ENCODE results near the gene HACD3. TPM values are rescaled to one million over a fixed set of nuclear protein-coding genes. Genes with fewer than 3 reads are reported as not detected.

The HACD3 gene
- total and polyA plus RNA-seq, 9 of the 15 experiments (the other 6 are each of a cell fraction or from before 2014, with no cell fraction given) = 48.1 to 117 (median 72.8) TPM

DNA sequence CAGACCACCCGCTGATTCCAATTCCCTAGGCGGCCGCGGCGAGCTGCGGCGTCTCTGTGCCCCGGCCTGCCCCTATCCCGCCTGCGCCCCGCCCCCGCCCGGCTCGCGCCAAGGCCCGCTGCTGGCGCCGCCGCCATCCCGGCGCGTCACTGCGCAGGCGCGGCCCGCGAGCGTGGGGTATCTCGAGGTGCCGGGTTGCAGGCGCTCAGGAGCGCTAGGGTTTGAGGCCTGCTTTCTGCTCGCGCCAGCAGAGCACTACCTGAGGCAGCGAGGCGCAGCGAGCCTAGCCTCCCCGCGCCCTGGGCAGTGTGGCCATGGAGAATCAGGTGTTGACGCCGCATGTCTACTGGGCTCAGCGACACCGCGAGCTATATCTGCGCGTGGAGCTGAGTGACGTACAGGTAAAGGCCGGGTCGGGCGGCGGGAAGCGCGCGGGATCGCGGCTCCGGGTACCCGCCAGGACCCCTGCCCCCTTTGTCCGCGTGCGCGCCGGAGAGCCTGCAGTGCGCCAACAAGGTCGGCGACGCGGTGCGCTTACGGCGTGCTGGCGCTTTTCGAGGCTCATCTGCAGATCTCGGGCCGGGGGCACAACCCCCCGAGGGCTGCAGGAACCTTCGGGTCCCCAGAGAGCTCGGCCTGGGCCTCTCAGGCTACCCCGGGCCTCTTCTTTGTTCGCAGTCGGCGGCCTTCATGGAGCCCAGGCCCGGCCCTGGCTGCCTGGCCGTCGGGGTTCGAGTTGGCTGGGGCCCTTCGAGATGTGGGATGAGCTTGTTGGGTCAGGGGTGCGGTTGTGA lies at the start of gene HACD3 (continued):
- TF ChIP-seq, protein P1, sequence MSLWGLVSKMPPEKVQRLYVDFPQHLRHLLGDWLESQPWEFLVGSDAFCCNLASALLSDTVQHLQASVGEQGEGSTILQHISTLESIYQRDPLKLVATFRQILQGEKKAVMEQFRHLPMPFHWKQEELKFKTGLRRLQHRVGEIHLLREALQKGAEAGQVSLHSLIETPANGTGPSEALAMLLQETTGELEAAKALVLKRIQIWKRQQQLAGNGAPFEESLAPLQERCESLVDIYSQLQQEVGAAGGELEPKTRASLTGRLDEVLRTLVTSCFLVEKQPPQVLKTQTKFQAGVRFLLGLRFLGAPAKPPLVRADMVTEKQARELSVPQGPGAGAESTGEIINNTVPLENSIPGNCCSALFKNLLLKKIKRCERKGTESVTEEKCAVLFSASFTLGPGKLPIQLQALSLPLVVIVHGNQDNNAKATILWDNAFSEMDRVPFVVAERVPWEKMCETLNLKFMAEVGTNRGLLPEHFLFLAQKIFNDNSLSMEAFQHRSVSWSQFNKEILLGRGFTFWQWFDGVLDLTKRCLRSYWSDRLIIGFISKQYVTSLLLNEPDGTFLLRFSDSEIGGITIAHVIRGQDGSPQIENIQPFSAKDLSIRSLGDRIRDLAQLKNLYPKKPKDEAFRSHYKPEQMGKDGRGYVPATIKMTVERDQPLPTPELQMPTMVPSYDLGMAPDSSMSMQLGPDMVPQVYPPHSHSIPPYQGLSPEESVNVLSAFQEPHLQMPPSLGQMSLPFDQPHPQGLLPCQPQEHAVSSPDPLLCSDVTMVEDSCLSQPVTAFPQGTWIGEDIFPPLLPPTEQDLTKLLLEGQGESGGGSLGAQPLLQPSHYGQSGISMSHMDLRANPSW (CRISPR knock-in tag; IDR thresholded peaks at IDR 0.05) = no peak
- TF ChIP-seq SNIP1 (IDR thresholded peaks at IDR 0.05; ENCODE audit: low read depth) (no peak), ZNF165 (CRISPR knock-in tag; IDR thresholded peaks at IDR 0.05; ENCODE audit: borderline replicate concordance) (no peak), FOXK1 (CRISPR knock-in tag; IDR thresholded peaks at IDR 0.05; ENCODE audit: borderline replicate concordance) (peak; percentile 57; the same call in 1 of the 2 replicates), ZNF23 (CRISPR knock-in tag; IDR thresholded peaks at IDR 0.05) (0 out of 2 replicates have a peak, but pooled peaks have one; percentile 19), ZNF586 (CRISPR knock-in tag; conservative IDR thresholded peaks at IDR 0.05) (no peak), SMAD1 (IDR thresholded peaks at IDR 0.05; ENCODE audit: low read depth, low read length, partially characterized antibody) (no peak)
- TF ChIP-seq, protein P2, sequence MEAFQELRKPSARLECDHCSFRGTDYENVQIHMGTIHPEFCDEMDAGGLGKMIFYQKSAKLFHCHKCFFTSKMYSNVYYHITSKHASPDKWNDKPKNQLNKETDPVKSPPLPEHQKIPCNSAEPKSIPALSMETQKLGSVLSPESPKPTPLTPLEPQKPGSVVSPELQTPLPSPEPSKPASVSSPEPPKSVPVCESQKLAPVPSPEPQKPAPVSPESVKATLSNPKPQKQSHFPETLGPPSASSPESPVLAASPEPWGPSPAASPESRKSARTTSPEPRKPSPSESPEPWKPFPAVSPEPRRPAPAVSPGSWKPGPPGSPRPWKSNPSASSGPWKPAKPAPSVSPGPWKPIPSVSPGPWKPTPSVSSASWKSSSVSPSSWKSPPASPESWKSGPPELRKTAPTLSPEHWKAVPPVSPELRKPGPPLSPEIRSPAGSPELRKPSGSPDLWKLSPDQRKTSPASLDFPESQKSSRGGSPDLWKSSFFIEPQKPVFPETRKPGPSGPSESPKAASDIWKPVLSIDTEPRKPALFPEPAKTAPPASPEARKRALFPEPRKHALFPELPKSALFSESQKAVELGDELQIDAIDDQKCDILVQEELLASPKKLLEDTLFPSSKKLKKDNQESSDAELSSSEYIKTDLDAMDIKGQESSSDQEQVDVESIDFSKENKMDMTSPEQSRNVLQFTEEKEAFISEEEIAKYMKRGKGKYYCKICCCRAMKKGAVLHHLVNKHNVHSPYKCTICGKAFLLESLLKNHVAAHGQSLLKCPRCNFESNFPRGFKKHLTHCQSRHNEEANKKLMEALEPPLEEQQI (IDR thresholded peaks at IDR 0.05) = no peak
- TF ChIP-seq, protein P3, sequence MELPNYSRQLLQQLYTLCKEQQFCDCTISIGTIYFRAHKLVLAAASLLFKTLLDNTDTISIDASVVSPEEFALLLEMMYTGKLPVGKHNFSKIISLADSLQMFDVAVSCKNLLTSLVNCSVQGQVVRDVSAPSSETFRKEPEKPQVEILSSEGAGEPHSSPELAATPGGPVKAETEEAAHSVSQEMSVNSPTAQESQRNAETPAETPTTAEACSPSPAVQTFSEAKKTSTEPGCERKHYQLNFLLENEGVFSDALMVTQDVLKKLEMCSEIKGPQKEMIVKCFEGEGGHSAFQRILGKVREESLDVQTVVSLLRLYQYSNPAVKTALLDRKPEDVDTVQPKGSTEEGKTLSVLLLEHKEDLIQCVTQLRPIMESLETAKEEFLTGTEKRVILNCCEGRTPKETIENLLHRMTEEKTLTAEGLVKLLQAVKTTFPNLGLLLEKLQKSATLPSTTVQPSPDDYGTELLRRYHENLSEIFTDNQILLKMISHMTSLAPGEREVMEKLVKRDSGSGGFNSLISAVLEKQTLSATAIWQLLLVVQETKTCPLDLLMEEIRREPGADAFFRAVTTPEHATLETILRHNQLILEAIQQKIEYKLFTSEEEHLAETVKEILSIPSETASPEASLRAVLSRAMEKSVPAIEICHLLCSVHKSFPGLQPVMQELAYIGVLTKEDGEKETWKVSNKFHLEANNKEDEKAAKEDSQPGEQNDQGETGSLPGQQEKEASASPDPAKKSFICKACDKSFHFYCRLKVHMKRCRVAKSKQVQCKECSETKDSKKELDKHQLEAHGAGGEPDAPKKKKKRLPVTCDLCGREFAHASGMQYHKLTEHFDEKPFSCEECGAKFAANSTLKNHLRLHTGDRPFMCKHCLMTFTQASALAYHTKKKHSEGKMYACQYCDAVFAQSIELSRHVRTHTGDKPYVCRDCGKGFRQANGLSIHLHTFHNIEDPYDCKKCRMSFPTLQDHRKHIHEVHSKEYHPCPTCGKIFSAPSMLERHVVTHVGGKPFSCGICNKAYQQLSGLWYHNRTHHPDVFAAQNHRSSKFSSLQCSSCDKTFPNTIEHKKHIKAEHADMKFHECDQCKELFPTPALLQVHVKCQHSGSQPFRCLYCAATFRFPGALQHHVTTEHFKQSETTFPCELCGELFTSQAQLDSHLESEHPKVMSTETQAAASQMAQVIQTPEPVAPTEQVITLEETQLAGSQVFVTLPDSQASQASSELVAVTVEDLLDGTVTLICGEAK (IDR thresholded peaks at IDR 0.05) = 0 out of 2 replicates have a peak, but pooled peaks have one; percentile 27
- TF ChIP-seq, protein P3 (CRISPR knock-in tag; IDR thresholded peaks at IDR 0.05) = no peak
- TF ChIP-seq, protein P4, sequence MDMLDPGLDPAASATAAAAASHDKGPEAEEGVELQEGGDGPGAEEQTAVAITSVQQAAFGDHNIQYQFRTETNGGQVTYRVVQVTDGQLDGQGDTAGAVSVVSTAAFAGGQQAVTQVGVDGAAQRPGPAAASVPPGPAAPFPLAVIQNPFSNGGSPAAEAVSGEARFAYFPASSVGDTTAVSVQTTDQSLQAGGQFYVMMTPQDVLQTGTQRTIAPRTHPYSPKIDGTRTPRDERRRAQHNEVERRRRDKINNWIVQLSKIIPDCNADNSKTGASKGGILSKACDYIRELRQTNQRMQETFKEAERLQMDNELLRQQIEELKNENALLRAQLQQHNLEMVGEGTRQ (CRISPR knock-in tag; IDR thresholded peaks at IDR 0.05) = no peak

All from K562 (cell line).